ENCODE results near the gene GLIPR1.
"Not testable (repeated sequence)": the region's sequence is repeated elsewhere in the genome, so short reads cannot be mapped to it uniquely, and the experiment has no call there.

GLIPR1 gene

GRCh38 chr12:75476071-75476470 lies 4.5 kb upstream of the GLIPR1 start:
- no peak for DNase-seq

DNA sequence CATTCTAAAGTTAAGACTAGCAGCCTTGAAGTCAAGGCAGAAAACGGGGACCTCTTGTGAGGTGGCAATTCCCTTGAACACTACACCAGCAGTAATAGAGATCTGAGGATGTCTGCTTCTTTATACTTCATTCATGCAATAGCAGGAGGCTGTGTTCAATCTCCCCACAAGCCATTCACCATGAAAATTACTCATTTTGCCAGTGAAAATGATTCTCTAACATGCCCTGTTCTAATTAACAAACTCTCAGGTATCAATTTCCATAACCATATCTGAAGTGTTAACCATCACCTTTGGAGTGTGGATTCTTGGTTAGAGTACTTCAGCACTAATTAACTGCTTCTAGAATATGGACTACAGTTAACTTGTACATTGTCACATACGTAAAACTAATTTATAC lies 3.4 kb upstream of the GLIPR1 start:
- DNase-seq = no peak

DNA sequence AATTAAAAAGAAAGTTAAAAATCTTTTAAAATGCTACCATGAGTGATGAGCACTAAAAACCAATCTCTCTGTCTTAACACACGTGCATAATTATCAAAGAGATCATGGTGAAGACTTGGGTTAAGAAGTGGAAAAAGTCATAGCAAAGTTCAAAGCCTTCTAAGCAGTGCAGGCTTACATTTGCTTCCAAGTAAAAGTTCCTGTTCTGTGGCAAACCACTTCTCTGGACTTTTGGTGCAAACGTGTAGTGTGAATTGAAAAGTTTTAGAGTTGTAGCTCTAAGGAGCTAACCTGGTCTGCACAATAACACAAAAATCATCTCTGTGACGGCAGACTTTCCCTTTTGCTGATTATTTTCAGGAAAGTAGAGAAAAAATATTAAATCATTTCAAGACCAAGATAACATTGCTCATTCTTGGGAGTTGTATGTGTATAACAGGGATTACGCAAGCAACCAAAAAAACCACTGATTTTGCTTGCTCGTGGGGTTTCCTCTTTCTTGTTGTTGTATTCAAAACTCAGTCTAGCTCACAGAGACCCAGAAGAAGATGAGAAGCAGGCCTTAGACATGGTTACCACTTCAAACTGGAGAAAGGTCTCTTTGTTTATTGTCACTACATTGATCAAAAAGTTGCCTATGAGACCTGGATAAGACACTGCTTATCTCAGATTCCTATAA lies 2.3 kb upstream of the GLIPR1 start:
- DNase-seq = no peak

DNA sequence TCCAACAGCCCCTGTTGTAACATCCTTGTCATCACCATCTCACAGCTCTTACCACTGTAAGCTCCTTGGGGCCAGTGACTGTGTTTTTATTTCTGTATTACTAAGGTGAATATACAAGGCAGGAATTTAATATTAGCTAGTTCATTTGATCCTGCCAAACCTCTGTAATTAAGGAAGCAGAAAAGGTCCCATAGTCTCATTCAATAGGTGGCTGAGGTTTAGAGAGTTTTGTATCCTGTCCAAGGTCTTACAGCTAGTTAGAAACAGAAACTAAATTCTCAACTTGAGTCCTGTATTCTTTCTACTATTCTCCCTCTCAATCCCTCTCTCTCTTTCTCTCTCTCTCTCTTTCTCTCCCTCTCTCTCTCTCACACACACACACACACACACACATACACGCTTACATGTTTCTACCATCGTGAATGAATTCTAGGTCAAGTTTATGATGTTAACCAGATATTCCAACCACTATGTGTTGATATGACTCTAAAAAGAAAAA lies 543 bp upstream of the GLIPR1 start:
- no peak for DNase-seq

GRCh38 chr12:75481013-75481705 lies 604 bp downstream of the GLIPR1 start:
- no peak for DNase-seq

DNA sequence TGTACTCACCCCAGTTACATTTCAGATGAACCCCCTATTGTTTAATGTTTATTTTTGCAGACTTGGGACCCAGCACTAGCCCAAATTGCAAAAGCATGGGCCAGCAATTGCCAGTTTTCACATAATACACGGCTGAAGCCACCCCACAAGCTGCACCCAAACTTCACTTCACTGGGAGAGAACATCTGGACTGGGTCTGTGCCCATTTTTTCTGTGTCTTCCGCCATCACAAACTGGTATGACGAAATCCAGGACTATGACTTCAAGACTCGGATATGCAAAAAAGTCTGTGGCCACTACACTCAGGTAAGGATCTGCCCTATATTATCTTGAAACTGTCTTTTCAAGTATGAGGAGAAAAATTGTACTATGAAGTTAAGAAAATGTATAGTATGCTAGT lies 1.2 kb downstream of the GLIPR1 start:
- no peak for DNase-seq

- no peak for DNase-seq
Observed at GRCh38 chr12:75482646-75483045, 2.1 kb downstream of the GLIPR1 start.

DNA sequence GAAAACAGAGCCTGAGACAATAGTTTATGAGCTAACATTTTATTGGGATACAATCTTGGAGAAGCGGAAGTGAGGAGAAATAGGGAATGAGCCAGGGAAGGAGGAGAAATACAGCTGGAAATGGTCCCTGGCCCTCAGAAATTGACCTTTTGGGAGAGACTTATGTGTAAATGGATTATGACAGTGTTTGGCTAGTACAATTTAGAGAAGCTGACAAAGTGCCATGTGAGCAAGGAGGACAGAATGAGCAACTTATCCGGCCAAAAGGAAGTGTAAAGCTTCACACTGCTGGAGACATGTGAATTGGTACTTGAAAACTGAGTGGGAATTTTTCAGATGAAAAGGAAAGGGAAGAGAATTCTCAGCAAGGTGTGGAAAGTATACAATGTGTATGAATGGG lies 2.9 kb downstream of the GLIPR1 start:
- no peak for DNase-seq

DNA sequence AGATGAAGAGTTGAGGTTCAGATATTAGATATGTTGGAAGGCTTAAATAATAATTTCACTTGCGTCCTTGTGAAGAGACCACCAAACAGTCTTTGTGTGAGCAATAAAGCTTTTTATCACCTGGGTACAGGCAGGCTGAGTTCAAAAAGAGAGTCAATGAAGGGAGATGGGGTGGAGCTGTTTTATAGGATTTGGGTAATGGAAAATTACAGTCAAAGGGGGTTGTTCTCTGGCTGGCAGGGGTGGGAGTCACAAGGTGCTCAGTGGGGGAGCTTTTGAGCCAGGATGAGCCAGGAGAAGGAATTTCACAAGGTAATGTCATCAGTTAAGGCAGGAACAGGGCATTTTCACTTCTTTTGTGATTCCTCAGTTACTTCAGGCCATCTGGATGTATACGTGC lies 3.9 kb downstream of the GLIPR1 start:
- not testable (repeated sequence) for DNase-seq

- no peak for DNase-seq
Observed at GRCh38 chr12:75487308-75487707, 6.8 kb downstream of the GLIPR1 start.

DNA sequence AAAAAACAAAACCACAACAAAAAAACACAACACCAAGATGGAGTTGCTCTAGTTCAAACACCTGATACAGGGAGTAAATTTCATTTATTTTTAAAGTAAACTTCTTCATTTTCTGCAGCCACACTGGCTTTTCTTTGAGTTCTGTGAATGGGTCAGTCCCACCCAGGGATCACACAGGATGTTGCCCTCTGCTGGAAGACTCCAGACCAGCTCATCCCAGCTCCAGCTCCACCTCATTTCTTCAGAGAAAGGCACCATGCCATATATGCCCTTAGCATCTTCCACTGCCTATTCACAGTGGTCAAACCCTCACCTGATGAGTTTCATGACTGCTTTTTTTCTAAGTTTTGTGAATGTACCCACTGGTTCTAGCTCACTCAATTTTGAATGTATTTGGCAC lies 8.0 kb downstream of the GLIPR1 start:
- DNase-seq = no peak

DNA sequence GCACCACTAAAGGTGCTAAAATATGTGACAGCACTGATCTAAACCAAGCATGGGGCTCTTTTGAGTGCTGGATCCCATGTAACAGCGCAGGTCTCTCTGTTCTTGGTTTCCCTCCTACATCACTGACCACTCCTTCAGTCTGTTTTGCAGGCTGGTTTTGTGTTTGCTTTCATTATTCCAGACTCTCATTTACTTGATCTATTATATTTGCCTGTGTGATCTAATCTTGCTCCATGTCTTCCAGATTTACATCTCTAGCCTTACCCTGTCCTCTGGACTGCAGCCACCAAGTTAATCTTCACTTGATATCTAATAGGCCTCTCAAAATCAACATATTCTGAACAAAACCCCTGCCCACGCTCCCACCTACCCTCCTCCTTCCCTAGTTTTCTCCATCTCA lies 8.6 kb downstream of the GLIPR1 start:
- no peak for DNase-seq

DNA sequence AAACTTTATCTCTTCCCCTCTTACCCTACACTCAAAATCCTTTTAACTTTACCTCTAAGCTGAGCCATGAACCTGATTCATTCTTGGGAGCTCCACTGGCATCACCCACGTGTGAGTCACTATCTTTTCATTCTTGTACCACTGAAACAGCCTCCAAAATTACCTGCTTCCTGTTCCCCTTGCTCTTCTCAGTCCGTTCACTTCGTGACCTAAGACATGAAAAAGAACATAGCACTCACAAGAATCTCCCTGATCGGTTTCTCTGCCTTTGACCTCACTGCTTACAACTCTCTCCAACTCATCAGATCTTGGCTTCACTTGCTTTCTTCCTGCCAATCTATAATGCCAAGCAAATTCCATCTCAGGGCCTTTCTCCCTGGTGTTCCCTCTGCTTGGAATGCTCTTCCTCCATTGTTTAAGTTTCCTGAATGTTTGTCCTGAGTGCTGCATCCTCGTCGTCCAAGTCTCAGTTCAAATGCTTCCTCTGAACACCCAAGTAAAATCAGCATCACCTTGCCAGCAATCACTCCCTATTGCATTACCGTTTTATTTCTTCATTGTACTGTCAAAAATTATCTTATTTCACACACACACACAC lies 9.2 kb downstream of the GLIPR1 start:
- DNase-seq = peak; percentile 14

DNA sequence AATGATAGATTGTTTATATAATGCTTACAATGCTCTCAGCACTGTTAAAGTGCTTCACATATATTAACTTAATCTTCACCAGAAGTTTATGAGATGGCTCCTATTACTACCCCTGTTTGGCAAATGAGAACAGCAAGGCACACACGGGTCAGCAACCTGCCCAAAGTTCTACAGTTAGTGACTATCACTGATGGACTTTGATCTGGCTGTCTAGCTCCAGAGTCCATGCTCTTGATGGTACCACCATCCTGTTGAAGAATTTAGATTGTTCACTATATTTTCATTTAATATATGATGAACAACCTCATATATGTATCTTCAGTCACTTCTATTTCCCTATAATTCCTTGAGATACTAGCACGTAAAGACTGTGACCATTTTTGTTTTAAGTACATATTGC lies 10.6 kb downstream of the GLIPR1 start:
- DNase-seq = no peak

GRCh38 chr12:75503459-75503858 lies 22.9 kb downstream of the GLIPR1 start:
- no peak for DNase-seq

DNA sequence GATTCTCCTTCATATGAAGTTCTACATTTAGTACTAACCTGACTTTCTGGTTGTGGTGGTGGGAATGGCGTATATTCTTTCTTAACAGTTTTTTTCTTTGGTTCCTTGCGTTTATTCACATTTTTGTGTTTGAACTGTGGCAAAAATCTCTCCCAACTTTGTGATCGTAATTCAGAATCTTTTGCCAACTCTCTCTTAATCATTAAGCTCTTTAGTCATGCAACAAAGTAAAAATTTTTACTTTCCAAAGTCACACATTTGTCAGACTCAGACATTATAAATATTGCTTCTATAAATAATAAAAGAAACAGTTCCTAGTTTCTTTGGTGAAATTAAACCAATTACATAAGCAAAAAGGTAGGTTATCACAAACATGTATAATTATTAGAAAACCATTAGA lies 23.3 kb downstream of the GLIPR1 start:
- no peak for DNase-seq

- no peak for DNase-seq
Observed at GRCh38 chr12:75505706-75506312, 25.3 kb downstream of the GLIPR1 start.

GRCh38 chr12:75507086-75507485 lies 26.5 kb downstream of the GLIPR1 start:
- no peak for DNase-seq

GRCh38 chr12:75508159-75508558 lies 27.6 kb downstream of the GLIPR1 start:
- no peak for DNase-seq

GRCh38 chr12:75509621-75510020 lies 29.1 kb downstream of the GLIPR1 start:
- DNase-seq = no peak

- peak; percentile 14 for DNase-seq
Observed at GRCh38 chr12:75511116-75512048, 30.8 kb downstream of the GLIPR1 start, which contains the start of gene KRR1. Gene KRR1 (minus strand): TSS chr12:75511609. CDS start chr12:75511597, 12 bp downstream.

DNA sequence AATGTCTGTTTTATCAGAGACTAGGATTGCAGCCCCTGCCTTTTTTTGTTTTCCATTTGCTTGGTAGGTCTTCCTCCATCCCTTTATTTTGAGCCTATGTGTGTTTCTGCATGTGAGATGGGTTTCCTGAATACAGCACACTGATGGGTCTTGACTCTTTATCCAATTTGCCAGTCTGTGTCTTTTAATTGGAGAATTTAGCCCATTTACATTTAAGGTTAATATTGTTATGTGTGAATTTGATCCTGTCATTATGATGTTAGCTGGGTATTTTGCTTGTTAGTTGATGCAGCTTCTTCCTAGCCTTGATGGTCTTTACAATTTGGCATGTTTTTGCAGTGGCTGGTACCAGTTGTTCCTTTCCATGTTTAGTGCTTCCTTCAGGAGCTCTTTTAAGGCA lies 40.7 kb downstream of the GLIPR1 start:
- DNase-seq = not testable (repeated sequence)

All from 8988T (cell line).